HG03571 (cell line): ENCODE results near the gene RIPOR3.
"Not testable (repeated sequence)": the region's sequence is repeated elsewhere in the genome, so short reads cannot be mapped to it uniquely, and the experiment has no call there.

Source experiments
- ATAC-seq: cut with Tn5 transposase; IDR thresholded peaks from one replicate; pipeline ENCODE4 v1.9.1; 2021; ENCODE audit not compliant: unreplicated experiment

Gene RIPOR3

DNA sequence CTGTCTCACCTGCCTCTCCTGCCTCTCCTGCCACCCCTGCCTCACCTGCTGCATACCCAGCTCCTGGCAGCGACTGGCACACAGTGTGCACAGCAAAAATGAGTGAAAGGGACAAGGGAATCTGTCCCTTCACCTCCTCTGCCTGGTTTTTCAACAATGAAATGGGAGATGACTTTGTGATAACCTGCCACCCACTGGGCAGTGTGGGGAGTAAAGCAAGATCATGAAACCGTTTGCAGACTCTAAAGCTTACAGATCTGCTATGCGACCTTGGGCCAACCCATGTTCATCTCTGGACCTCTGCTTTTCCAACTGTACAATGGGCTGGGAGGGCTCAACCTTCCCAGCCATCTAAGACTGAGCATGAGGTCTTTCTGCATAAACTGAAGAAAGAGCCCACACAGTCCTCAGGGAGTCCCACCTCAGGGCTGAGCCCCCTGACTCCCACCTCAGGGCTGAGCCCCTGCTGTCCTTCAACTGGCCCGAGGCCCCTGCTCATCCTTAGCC is 81.1 kb downstream of the RIPOR3 start:
- ATAC-seq = no peak

DNA sequence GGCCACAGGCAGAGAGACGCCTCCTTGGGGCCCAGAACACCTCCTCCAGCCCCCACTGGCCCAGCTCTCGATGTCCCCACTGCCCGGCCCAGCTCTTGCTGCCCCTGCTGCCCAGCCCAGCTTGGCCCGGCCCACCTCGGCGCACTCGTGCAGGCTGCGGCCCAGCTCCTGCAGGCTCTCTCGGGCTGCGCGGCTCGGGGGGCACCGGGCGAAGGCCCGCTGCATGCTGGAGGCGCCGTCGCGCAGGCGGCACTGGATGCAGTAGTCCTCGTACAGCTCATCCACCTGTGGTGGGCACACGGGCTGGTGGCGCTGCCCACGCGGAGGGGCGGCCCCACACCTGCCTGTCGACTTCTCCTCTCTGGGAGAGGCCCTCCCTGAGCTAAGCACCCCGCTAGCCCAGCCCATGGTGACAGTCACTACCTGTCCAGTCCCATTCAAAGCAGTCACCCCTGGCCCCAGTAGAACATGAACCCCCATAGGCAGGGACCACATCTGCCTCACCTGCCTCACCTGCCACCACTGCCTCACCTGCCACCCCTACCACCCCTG is 81.8 kb downstream of the RIPOR3 start:
- no peak for ATAC-seq

DNA sequence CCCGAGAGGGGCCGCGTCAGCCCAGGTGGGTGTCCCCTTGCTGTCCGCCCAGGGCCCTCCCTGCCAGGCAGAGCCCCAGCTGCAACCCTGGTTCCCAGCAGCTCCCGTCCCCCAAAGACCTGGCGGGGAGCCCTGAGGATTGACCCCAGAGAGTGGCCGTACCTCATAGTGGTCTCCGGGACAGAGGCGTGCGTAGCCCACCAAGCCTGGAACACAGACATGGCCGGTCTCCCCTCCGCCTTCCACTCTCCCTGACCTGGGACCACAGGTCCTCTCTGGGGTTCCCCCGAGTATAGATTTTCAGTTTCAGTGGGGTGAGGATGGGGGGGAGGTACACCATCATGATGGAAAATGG is 82.6 kb downstream of the RIPOR3 start:
- ATAC-seq = no peak

DNA sequence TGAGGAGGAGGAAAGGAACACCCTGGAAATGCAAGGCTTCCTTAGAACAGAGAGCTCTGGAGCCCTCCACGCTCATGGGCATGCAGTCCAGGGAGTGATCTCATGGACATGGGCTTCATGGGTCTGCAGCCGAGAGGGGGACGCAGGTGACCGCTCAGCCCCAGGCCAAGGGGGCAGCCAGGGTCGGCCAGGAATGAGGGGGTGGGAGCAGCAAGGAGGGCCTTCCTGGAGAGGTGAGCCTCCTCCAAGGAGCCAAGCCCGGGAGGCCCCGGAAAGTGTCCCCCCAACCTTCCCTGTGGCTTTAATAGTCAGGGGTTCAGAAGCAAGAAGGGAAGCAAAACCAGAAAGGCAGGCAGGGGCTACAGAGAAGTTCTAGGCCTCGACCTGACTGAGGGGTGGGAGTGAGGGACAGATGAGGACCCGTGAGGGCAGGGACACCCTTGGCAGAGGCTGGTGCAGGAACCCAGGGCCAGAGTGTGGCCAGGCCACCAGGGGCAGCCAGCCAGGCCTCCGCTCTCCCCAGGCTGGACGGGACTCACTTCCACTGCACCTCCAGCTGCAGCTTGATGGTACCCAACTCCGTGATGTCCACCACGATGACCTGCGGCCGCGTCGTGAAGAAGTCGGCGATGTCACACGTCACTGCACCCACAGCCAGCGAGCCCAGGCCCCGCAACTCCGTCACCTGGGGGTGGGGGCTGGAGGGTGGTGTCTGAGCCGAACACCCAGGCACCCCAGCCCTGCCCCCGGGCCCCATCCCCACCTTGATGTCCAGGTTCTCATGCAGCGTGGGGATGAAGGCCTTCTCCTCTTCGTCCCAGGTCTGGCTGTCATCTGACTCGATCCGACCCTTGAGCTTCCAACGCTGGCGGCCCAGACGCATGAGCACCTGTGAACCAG is 83.2 kb downstream of the RIPOR3 start:
- ATAC-seq = no peak

DNA sequence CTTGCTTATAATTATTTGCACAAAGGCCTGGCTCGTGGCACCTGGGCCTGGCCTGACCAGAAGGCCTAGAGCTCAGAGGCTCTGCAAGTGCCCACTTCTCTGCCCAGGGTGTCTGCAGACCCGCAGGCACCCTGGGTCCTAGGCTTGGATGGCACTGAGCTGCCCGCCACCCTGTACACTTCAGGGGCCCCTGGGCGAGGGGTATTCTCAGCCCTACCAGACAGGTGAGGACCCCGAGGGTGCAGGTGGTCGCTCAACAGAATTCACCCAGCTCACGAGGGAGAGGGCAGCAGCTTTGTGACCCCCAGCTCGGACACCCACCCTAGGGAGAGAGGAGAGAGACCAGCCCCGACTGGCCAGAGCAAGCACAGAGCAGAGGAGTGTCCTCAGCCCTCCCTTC is 83.9 kb downstream of the RIPOR3 start:
- ATAC-seq = no peak

DNA sequence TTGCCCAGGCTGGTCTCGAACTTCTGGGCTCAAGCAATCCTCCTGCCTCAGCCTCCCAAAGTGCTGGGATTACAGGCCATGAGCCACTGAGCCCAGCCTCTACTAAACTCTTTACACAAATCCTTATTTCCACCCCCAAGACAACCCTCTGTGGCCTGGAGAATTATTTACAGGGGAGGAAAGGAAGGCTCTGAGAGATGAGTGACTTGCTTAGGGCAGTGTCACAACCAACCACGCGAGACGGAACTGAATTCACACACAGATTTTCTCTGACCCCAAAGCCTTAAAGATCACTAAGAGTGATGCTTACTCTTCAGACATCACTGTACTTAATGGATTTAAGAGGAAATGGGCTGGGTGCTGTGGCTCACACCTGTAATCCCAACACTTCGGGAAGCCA is 86.2 kb downstream of the RIPOR3 start:
- ATAC-seq = no peak

- no peak for ATAC-seq
These were observed 86.9 kb downstream of the RIPOR3 start for GRCh38 chr20:50604451-50604850.

- no peak for ATAC-seq
These were observed 88.8 kb downstream of the RIPOR3 start for GRCh38 chr20:50602432-50603088.

- ATAC-seq = no peak
These were observed 89.6 kb downstream of the RIPOR3 start for GRCh38 chr20:50601511-50602431.

DNA sequence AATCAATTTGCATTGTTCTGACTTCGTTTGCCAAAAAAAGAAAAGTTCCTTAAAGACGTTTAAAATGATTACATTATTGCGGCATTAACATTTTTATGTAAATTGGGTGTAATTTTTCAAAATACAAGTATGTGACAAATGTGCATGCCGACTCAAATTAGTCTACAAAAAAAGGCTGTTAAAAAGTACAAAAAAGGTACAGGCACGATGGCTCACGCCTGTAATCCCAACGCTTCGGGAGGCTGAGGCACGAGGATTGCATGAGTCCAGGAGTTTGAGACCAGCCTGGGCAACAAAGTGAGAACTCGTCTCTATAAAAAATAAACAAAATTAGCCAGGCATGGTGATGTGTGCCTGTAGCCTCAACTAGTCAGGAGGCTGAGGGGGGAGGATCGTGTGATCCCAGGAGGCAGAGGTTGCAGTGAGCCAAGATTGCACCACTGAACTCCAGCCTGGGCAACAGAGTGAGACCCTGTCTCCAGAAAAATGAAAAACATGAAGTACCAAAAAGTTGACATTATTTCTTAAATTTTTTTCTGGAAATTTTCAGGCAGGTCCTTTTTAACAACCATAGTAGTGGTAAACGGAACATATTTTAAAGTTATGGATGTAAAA is 91.0 kb downstream of the RIPOR3 start:
- ATAC-seq = no peak

DNA sequence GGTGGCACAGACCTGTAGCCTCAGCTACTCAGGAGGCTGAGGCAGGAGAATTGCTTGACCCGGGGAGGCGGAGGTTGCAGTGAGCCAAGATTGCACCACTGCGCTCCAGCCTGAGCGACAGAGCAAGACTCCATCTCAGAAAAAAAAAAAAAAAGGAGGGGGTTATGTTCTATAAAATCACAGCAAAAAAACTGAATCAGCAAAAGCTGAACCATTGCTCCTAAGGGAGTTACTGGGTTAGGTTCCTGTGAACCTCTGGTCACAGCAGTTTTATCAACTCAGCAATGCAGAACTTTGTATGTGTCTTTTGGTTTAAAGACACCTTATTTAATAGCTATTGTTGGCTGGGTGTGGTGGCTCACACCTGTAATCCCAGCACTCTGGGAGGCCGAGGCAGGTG is 92.6 kb downstream of the RIPOR3 start:
- ATAC-seq = not testable (repeated sequence)

- ATAC-seq = no peak
These were observed 93.3 kb downstream of the RIPOR3 start for GRCh38 chr20:50598074-50598473.

- no peak for ATAC-seq
These were observed 93.9 kb downstream of the RIPOR3 start for GRCh38 chr20:50597406-50597969.

- ATAC-seq = no peak
These were observed 94.7 kb downstream of the RIPOR3 start for GRCh38 chr20:50596694-50597021.

DNA sequence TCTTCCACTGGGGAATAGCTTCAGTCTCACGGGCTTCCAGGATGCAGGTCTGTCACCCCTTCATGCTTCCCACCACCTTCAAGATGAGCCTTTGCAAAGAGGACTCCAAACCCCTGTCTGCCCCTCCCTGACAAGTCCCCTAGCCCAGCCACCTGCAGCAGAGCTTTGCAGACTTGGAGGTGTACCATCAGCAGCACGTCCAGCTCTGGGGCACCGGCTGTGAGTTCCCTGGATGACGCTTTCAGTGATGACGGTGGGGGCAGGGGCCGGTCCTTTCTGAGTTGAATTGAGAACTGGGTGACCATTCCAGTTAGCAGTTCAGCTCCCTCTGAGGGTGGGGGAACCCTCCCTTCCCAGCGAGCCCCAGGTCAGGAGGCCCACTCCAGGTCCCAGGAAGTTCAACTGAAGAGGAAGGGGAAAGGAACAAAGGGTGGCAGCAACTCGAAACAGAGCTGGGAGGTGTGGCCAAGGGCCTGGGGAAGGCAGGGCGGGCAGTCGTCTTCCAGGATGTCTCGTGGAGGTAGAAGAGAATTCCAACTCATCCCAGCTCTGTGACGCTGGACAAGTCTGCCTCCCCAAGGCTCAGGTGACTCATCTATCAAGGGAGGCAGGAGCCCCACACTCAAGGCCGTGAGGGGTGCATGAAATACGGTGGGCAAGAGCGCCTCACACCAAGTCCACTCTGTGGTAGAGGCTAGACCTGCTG is 95.2 kb downstream of the RIPOR3 start:
- ATAC-seq = no peak

DNA sequence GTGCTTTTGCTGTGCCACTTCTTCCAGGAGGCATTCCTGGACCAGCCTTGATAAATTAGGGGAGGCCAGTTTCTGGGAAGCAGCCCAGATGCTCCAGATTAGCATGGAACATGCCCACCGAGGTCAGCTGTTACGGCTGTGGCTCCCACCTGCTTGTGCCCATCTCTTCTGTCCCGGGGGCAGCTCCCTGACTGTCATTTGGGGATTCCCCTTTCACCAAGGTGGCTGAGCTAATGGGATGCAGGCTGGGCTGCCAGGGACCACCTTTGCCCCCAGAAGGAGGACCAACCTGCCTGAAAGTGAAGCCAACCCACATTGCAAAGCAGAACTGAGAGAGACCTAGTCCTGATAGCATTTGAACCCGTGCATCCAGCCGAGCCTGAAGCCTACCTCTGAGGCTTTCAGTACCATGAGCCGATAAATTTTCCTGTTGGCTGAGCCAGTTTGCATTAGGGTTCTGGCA is 95.9 kb downstream of the RIPOR3 start:
- no peak for ATAC-seq

- ATAC-seq = no peak
These were observed 96.5 kb downstream of the RIPOR3 start for GRCh38 chr20:50594591-50595432.

DNA sequence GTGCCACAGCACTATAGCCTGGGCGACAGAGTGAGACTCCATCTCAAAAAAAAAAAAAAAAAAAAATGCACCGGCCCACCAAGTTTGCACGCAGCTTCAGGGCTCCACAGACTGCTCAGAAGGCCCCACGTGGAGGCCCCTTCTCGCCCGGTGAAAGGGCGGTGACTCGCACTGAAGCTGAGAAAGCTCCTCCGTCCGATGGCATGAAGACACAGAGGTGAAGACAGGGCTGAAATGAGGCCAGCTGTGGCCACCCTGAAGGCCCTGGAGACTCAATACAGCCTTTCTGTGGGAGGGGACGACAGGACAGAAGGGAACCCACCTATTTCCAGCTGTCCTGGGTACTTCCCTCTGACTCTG is 97.1 kb downstream of the RIPOR3 start:
- no peak for ATAC-seq

GRCh38 chr20:50593005-50593335 is 98.4 kb downstream of the RIPOR3 start:
- no peak for ATAC-seq
